Effector CD4-positive, alpha-beta T cell (primary cell): Measurements from ENCODE around the gene NLRP8.
"Not testable (repeated sequence)": the region's sequence is repeated elsewhere in the genome, so short reads cannot be mapped to it uniquely, and the experiment has no call there.

Experiments used
- DNase-seq: peaks from one replicate; pipeline ENCODE4 v3.0.0-alpha.2; 2020

Gene NLRP8

GRCh38 chr19:55980415-55980814, 32.8 kb downstream of the NLRP8 start:
- no peak for DNase-seq

GRCh38 chr19:55985254-55985653, 37.6 kb downstream of the NLRP8 start:
- DNase-seq: no peak

GRCh38 chr19:55986487-55986886, 38.9 kb downstream of the NLRP8 start, which contains the start of gene NLRP5:
Gene NLRP5, plus strand, starts transcription at chr19:55986775.
- DNase-seq: no peak

GRCh38 chr19:55990831-55991230, 43.2 kb downstream of the NLRP8 start:
- no peak for DNase-seq

- no peak for DNase-seq
These were observed 45.9 kb downstream of the NLRP8 start for GRCh38 chr19:55993492-55993891.

- no peak for DNase-seq
These were observed 67.1 kb downstream of the NLRP8 start for GRCh38 chr19:56014765-56015164.

- DNase-seq: no peak
These were observed 68.1 kb downstream of the NLRP8 start for GRCh38 chr19:56015756-56016155.

GRCh38 chr19:56019325-56019724, 71.7 kb downstream of the NLRP8 start:
- not testable (repeated sequence) for DNase-seq

GRCh38 chr19:56020355-56020975, 72.8 kb downstream of the NLRP8 start:
- not testable (repeated sequence) for DNase-seq

- no peak for DNase-seq
These were observed 79.1 kb downstream of the NLRP8 start for GRCh38 chr19:56026769-56027168.
